ENCODE results near the gene BEND7.

BEND7 gene

GRCh38 chr10:13516176-13516575, 12.6 kb downstream of the BEND7 start:
- ChIA-PET CTCF (no interaction called here), POLR2A (no interaction called here)
- TF ChIP-seq CTCF (IDR thresholded peaks at IDR 0.05; ENCODE audit: insufficient read depth, low read length, missing control alignments): no peak
- no peak for DNase-seq (ENCODE audit: low read depth, low spot score)
- H3K4me3 ChIP-seq (ENCODE audit: low read depth, low read length): no peak overlapping the region

GRCh38 chr10:13515467-13515866, 13.3 kb downstream of the BEND7 start:
- TF ChIP-seq CTCF (IDR thresholded peaks at IDR 0.05; ENCODE audit: insufficient read depth, low read length, missing control alignments): no peak
- CTCF ChIA-PET: no interaction called here
- POLR2A ChIA-PET: no interaction called here
- no peak overlapping the region for H3K4me3 ChIP-seq (ENCODE audit: low read depth, low read length)
- no peak for DNase-seq (ENCODE audit: low read depth, low spot score)

GRCh38 chr10:13514296-13514695, 14.5 kb downstream of the BEND7 start:
- CTCF ChIA-PET: interaction anchor here (0.8 kb wide), 1 partner anchor 140 kb away, joined by 3 read pairs; no protein-coding TSS in a partner anchor
- POLR2A ChIA-PET: no interaction called here
- DNase-seq (ENCODE audit: low read depth, low spot score): no peak
- H3K4me3 ChIP-seq (ENCODE audit: low read depth, low read length): no peak overlapping the region
- no peak for TF ChIP-seq CTCF (IDR thresholded peaks at IDR 0.05; ENCODE audit: insufficient read depth, low read length, missing control alignments)

- no peak for DNase-seq (ENCODE audit: low read depth, low spot score)
These were observed 16.2 kb downstream of the BEND7 start for GRCh38 chr10:13512564-13512963.

GRCh38 chr10:13511409-13511808, 17.4 kb downstream of the BEND7 start:
- TF ChIP-seq CTCF (IDR thresholded peaks at IDR 0.05; ENCODE audit: insufficient read depth, low read length, missing control alignments): no peak
- no peak for DNase-seq (ENCODE audit: low read depth, low spot score)
- ChIA-PET CTCF (interaction anchor here (1.7 kb wide), 1 partner anchor 8 kb away, joined by 5 read pairs; no protein-coding TSS in a partner anchor), POLR2A (no interaction called here)
- H3K4me3 ChIP-seq (ENCODE audit: low read depth, low read length): no peak overlapping the region

More at GRCh38 chr10:13512564-13512963, 16.2 kb downstream of the BEND7 start:
- ChIA-PET CTCF (no interaction called here), POLR2A (no interaction called here)
- TF ChIP-seq CTCF (IDR thresholded peaks at IDR 0.05; ENCODE audit: insufficient read depth, low read length, missing control alignments): no peak
- H3K4me3 ChIP-seq (ENCODE audit: low read depth, low read length): no peak overlapping the region

GRCh38 chr10:13505052-13505680, 23.6 kb downstream of the BEND7 start:
- TF ChIP-seq CTCF (IDR thresholded peaks at IDR 0.05; ENCODE audit: insufficient read depth, low read length, missing control alignments): no peak
- ChIA-PET CTCF (no interaction called here), POLR2A (no interaction called here)
- DNase-seq (ENCODE audit: low read depth, low spot score): no peak
- H3K4me3 ChIP-seq (ENCODE audit: low read depth, low read length): no peak overlapping the region

Data from AG04449 (cell line).